ENCODE measurements around the gene HOXD8. TPM values are rescaled to one million over a fixed set of nuclear protein-coding genes. Genes with fewer than 3 reads are reported as not detected.

HOXD8 gene
- total RNA-seq, 4 donors from 2014 or later, result 1.4 to 6.0 (median 2.6) TPM

GRCh38 chr2:176093145-176093897 lies 36.2 kb upstream of the HOXD8 start:
- Histone ChIP-seq H3K27me3 (peaks cover 100% of the 10 kb centered on the region), H3K9me3 (no peaks in the 10 kb centered on the region), H3K36me3 (no peaks in the 10 kb centered on the region), H3K27ac (no peak overlapping the region), H3K4me1 (peaks cover 44% of the 10 kb centered on the region), H3K4me3 (peak overlapping the region; percentile 46)
- WGBS, result 15% methylated on average over 8 of the region's 53 CpGs
- peak in 1 of 2 donors; percentile 59 for DNase-seq (ENCODE audit: low spot score in 2 of 2)
- TF ChIP-seq POLR2A (IDR thresholded peaks at IDR 0.05) (no peak), POLR2AphosphoS5 (IDR thresholded peaks at IDR 0.05) (no peak), EP300 (IDR thresholded peaks at IDR 0.05) (no peak), CTCF (IDR thresholded peaks at IDR 0.05) (no peak)

GRCh38 chr2:176093898-176094249 lies 35.6 kb upstream of the HOXD8 start:
- Histone ChIP-seq H3K27me3 (peaks cover 100% of the 10 kb centered on the region), H3K36me3 (no peaks in the 10 kb centered on the region), H3K9me3 (no peaks in the 10 kb centered on the region), H3K4me1 (peaks cover 46% of the 10 kb centered on the region), H3K4me3 (no peak overlapping the region), H3K27ac (no peak overlapping the region)
- 11% methylated on average over 8 of the region's 8 CpGs for WGBS
- DNase-seq (ENCODE audit: low spot score in 2 of 2), result no peak
- no peak for TF ChIP-seq EP300 (IDR thresholded peaks at IDR 0.05)
- no peak for TF ChIP-seq CTCF (IDR thresholded peaks at IDR 0.05)
- no peak for TF ChIP-seq POLR2A (IDR thresholded peaks at IDR 0.05)
- no peak for TF ChIP-seq POLR2AphosphoS5 (IDR thresholded peaks at IDR 0.05)

- TF ChIP-seq EP300 (IDR thresholded peaks at IDR 0.05) (no peak), POLR2AphosphoS5 (IDR thresholded peaks at IDR 0.05) (no peak), CTCF (IDR thresholded peaks at IDR 0.05) (no peak), POLR2A (IDR thresholded peaks at IDR 0.05) (no peak)
- no peak overlapping the region for H3K27ac ChIP-seq
- peaks cover 49% of the 10 kb centered on the region for H3K4me1 ChIP-seq
- no peaks in the 10 kb centered on the region for H3K9me3 ChIP-seq
- H3K36me3 ChIP-seq, result no peaks in the 10 kb centered on the region
- peaks cover 100% of the 10 kb centered on the region for H3K27me3 ChIP-seq
- DNase-seq (ENCODE audit: low spot score in 2 of 2), result no peak
- H3K4me3 ChIP-seq, result no peak overlapping the region
- WGBS, result 12% methylated on average over 12 of the region's 12 CpGs
Measured at GRCh38 chr2:176094349-176094748, 35.2 kb upstream of the HOXD8 start.

- TF ChIP-seq POLR2AphosphoS5 (IDR thresholded peaks at IDR 0.05), result no peak
- no peak for TF ChIP-seq EP300 (IDR thresholded peaks at IDR 0.05)
- no peak for TF ChIP-seq POLR2A (IDR thresholded peaks at IDR 0.05)
- no peak for TF ChIP-seq CTCF (IDR thresholded peaks at IDR 0.05)
- H3K27me3 ChIP-seq, result peaks cover 100% of the 10 kb centered on the region
- WGBS, result 17% methylated on average over 5 of the region's 5 CpGs
- no peaks in the 10 kb centered on the region for H3K9me3 ChIP-seq
- no peaks in the 10 kb centered on the region for H3K36me3 ChIP-seq
- no peak overlapping the region for H3K27ac ChIP-seq
- no peak for DNase-seq (ENCODE audit: low spot score in 2 of 2)
- no peak overlapping the region for H3K4me3 ChIP-seq
- H3K4me1 ChIP-seq, result peaks cover 59% of the 10 kb centered on the region
Measured at GRCh38 chr2:176095421-176095820, 34.1 kb upstream of the HOXD8 start.

GRCh38 chr2:176096243-176096985 lies 33.1 kb upstream of the HOXD8 start:
- DNase-seq (ENCODE audit: low spot score in 2 of 2), result no peak
- no peak for TF ChIP-seq CTCF (IDR thresholded peaks at IDR 0.05)
- TF ChIP-seq EP300 (IDR thresholded peaks at IDR 0.05), result no peak
- no peak for TF ChIP-seq POLR2AphosphoS5 (IDR thresholded peaks at IDR 0.05)
- no peak for TF ChIP-seq POLR2A (IDR thresholded peaks at IDR 0.05)
- peaks cover 61% of the 10 kb centered on the region for H3K4me1 ChIP-seq
- H3K4me3 ChIP-seq, result peak overlapping the region; percentile 47
- 14% methylated on average over 16 of the region's 16 CpGs for WGBS
- no peak overlapping the region for H3K27ac ChIP-seq
- no peaks in the 10 kb centered on the region for H3K36me3 ChIP-seq
- no peaks in the 10 kb centered on the region for H3K9me3 ChIP-seq
- H3K27me3 ChIP-seq, result peaks cover 100% of the 10 kb centered on the region

Data from suprapubic skin (tissue), 4 donors.